ENCODE data around the gene TMC1. TPM values are rescaled to one million over a fixed set of nuclear protein-coding genes. Genes with fewer than 3 reads are reported as not detected.

Gene TMC1
- total RNA-seq, 3 donors from 2014 or later, result under 0.01 to 0.16 TPM; not detected in 1

GRCh38 chr9:72875221-72875620, 353.8 kb downstream of the TMC1 start:
- Histone ChIP-seq H3K36me3 (no peaks in the 10 kb centered on the region), H3K9me3 (no peaks in the 10 kb centered on the region), H3K4me3 (no peak overlapping the region), H3K4me1 (no peaks in the 10 kb centered on the region), H3K27me3 (no peaks in the 10 kb centered on the region), H3K27ac (no peak overlapping the region)
- intact Hi-C loops (cut with DNase I; ENCODE audit: low total_unique reads), result no loop called here
- DNase-seq (ENCODE audit: low spot score in 2 of 2), result no peak
- TF ChIP-seq CTCF (IDR thresholded peaks at IDR 0.05) (no peak), POLR2A (IDR thresholded peaks at IDR 0.05) (no peak), POLR2AphosphoS5 (IDR thresholded peaks at IDR 0.05) (no peak)

GRCh38 chr9:72880821-72881220, 359.4 kb downstream of the TMC1 start:
- Histone ChIP-seq H3K27me3 (no peaks in the 10 kb centered on the region), H3K4me1 (no peaks in the 10 kb centered on the region), H3K4me3 (no peak overlapping the region), H3K27ac (no peak overlapping the region), H3K36me3 (no peaks in the 10 kb centered on the region), H3K9me3 (no peaks in the 10 kb centered on the region)
- DNase-seq (ENCODE audit: low spot score in 2 of 2), result no peak
- intact Hi-C loops (cut with DNase I; ENCODE audit: low total_unique reads), result no loop called here
- TF ChIP-seq POLR2A (IDR thresholded peaks at IDR 0.05) (no peak), CTCF (IDR thresholded peaks at IDR 0.05) (no peak), POLR2AphosphoS5 (IDR thresholded peaks at IDR 0.05) (no peak)

GRCh38 chr9:72882117-72882775, 360.8 kb downstream of the TMC1 start:
- no peak for DNase-seq (ENCODE audit: low spot score in 2 of 2)
- H3K27ac ChIP-seq, result peak overlapping the region in 1 of 2 donors; percentile 5
- H3K36me3 ChIP-seq, result no peaks in the 10 kb centered on the region
- no peak for TF ChIP-seq POLR2A (IDR thresholded peaks at IDR 0.05)
- TF ChIP-seq CTCF (IDR thresholded peaks at IDR 0.05), result no peak
- no peak for TF ChIP-seq POLR2AphosphoS5 (IDR thresholded peaks at IDR 0.05)
- intact Hi-C loops (cut with DNase I; ENCODE audit: low total_unique reads), result no loop called here
- H3K4me3 ChIP-seq, result no peak overlapping the region
- H3K27me3 ChIP-seq, result no peaks in the 10 kb centered on the region
- H3K9me3 ChIP-seq, result no peaks in the 10 kb centered on the region
- H3K4me1 ChIP-seq, result no peaks in the 10 kb centered on the region

GRCh38 chr9:72883875-72884274, 362.5 kb downstream of the TMC1 start:
- no peaks in the 10 kb centered on the region for H3K36me3 ChIP-seq
- H3K4me1 ChIP-seq, result no peaks in the 10 kb centered on the region
- no peaks in the 10 kb centered on the region for H3K9me3 ChIP-seq
- no peak for DNase-seq (ENCODE audit: low spot score in 2 of 2)
- TF ChIP-seq POLR2AphosphoS5 (IDR thresholded peaks at IDR 0.05), result no peak
- TF ChIP-seq CTCF (IDR thresholded peaks at IDR 0.05), result no peak
- TF ChIP-seq POLR2A (IDR thresholded peaks at IDR 0.05), result no peak
- H3K4me3 ChIP-seq, result no peak overlapping the region
- intact Hi-C loops (cut with DNase I; ENCODE audit: low total_unique reads), result no loop called here
- H3K27ac ChIP-seq, result no peak overlapping the region
- no peaks in the 10 kb centered on the region for H3K27me3 ChIP-seq

GRCh38 chr9:72884508-72884907, 363.1 kb downstream of the TMC1 start:
- H3K27me3 ChIP-seq, result no peaks in the 10 kb centered on the region
- no peak overlapping the region for H3K27ac ChIP-seq
- H3K36me3 ChIP-seq, result no peaks in the 10 kb centered on the region
- no peak for DNase-seq (ENCODE audit: low spot score in 2 of 2)
- intact Hi-C loops (cut with DNase I; ENCODE audit: low total_unique reads), result no loop called here
- no peak overlapping the region for H3K4me3 ChIP-seq
- H3K4me1 ChIP-seq, result no peaks in the 10 kb centered on the region
- no peaks in the 10 kb centered on the region for H3K9me3 ChIP-seq
- TF ChIP-seq CTCF (IDR thresholded peaks at IDR 0.05), result no peak
- no peak for TF ChIP-seq POLR2A (IDR thresholded peaks at IDR 0.05)
- TF ChIP-seq POLR2AphosphoS5 (IDR thresholded peaks at IDR 0.05), result no peak

Other genes with a start within 250 kb of the TMC1 start
- 100 to 1,000 TPM; 268 to 516 (median 423) TPM for gene ZFAND5, start 156.4 kb upstream of the TMC1 start, total RNA-seq

Measured in breast epithelium (tissue), 4 donors.